HEK293T (cell line): ENCODE results near the gene PAK3.

ENCODE experiments used
- CTCF ChIA-PET: fragments of 350-600 bp; formaldehyde crosslinking; extraction: SDS; loops from one replicate; lab custom pipeline; 2021; ENCODE audit warnings: antibody characterized with exemption, inconsistent platforms; lab: Yijun Ruan, JAX
- POLR2A ChIA-PET: fragments of 350-600 bp; formaldehyde crosslinking; extraction: SDS; loops from one replicate; lab custom pipeline; 2020; ENCODE audit warnings: antibody characterized with exemption, inconsistent platforms; lab: Yijun Ruan, JAX
- DNase-seq: peaks from one replicate; pipeline ENCODE4 v3.0.0; 2012; ENCODE audit warnings: mixed read lengths; ENCODE audit errors: extremely low spot score
- ARNT ChIP-seq: fragments of 450-650 bp; IDR thresholded peaks from 2 replicates; pipeline ENCODE4 v1.6.1; 2017; ENCODE audit warnings: mild to moderate bottlenecking
- BHLHE40 ChIP-seq: fragments of 450-650 bp; IDR thresholded peaks from 2 replicates; pipeline ENCODE4 v1.6.1; 2016; ENCODE audit warnings: mild to moderate bottlenecking, moderate library complexity, borderline replicate concordance
- CTBP1 ChIP-seq: fragments of 450-650 bp; IDR thresholded peaks from 2 replicates; pipeline ENCODE4 v1.6.1; 2016; ENCODE audit warnings: borderline replicate concordance
- ELF4 ChIP-seq: fragments of 450-650 bp; IDR thresholded peaks from 2 replicates; pipeline ENCODE4 v1.6.1; 2017; ENCODE audit warnings: antibody characterized with exemption
- FOXA1 ChIP-seq: fragments of 450-650 bp; IDR thresholded peaks from 2 replicates; pipeline ENCODE4 v1.6.1; 2016; ENCODE audit warnings: mild to moderate bottlenecking
- FOXK2 ChIP-seq: fragments of 450-650 bp; IDR thresholded peaks from 2 replicates; pipeline ENCODE4 v1.6.1; 2016; ENCODE audit warnings: mild to moderate bottlenecking
- FOXM1 ChIP-seq: fragments of 450-650 bp; IDR thresholded peaks from 2 replicates; pipeline ENCODE4 v1.6.1; 2017; ENCODE audit warnings: mild to moderate bottlenecking, borderline replicate concordance
- HDGF ChIP-seq: fragments of 450-650 bp; IDR thresholded peaks from 2 replicates; pipeline ENCODE4 v1.6.1; 2017; ENCODE audit warnings: antibody characterized with exemption, borderline replicate concordance
- L3MBTL2 ChIP-seq: fragments of 450-650 bp; conservative IDR thresholded peaks from 2 replicates; pipeline ENCODE4 v1.6.1; 2016; ENCODE audit warnings: mild to moderate bottlenecking
- LEF1 ChIP-seq: fragments of 450-650 bp; IDR thresholded peaks from 2 replicates; pipeline ENCODE4 v1.6.1; 2017; ENCODE audit warnings: mild to moderate bottlenecking, borderline replicate concordance
- NFRKB ChIP-seq: fragments of 450-650 bp; IDR thresholded peaks from 2 replicates; pipeline ENCODE4 v1.6.1; 2016; ENCODE audit warnings: mild to moderate bottlenecking, moderate library complexity
- SP1 ChIP-seq: fragments of 450-650 bp; IDR thresholded peaks from 2 replicates; pipeline ENCODE4 v1.6.1; 2017
- SUZ12 ChIP-seq: fragments of 450-650 bp; IDR thresholded peaks from 2 replicates; pipeline ENCODE4 v1.6.1; 2016; ENCODE audit warnings: mild to moderate bottlenecking
- TARDBP ChIP-seq: fragments of 450-650 bp; IDR thresholded peaks from 2 replicates; pipeline ENCODE4 v1.6.1; 2016
- ZNF384 ChIP-seq: fragments of 450-650 bp; IDR thresholded peaks from 2 replicates; pipeline ENCODE4 v1.6.1; 2016
- TF ChIP-seq, protein P1 (sequence below): fragments of 450-650 bp; IDR thresholded peaks from 2 replicates; pipeline ENCODE4 v1.6.1; 2016

PAK3 gene

DNA sequence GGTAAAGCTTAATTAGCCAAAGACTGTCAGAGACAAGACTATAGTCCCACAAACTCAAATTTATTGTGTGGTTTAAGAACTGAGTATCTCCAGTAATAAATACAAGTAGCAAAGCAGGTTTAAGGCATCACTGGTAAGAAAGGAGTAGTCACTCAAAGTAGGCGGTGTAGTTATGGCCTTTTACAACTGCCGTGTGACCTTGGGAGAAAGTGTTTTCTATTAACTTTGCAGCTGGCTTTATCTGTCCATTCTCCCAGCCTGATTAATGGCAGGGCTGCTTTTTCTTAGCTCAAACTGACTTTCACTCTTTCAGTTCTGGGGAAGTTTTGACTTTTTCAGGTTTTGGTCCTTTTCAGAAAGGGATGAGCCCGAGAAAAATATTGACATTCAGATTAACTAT lies 7.4 kb upstream of the PAK3 start:
- CTCF ChIA-PET = no interaction called here
- no peak for TF ChIP-seq CTBP1
- no peak for TF ChIP-seq SP1
- TF ChIP-seq ELF4 = no peak
- TF ChIP-seq, protein P1, sequence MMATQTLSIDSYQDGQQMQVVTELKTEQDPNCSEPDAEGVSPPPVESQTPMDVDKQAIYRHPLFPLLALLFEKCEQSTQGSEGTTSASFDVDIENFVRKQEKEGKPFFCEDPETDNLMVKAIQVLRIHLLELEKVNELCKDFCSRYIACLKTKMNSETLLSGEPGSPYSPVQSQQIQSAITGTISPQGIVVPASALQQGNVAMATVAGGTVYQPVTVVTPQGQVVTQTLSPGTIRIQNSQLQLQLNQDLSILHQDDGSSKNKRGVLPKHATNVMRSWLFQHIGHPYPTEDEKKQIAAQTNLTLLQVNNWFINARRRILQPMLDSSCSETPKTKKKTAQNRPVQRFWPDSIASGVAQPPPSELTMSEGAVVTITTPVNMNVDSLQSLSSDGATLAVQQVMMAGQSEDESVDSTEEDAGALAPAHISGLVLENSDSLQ = no peak
- no peak for TF ChIP-seq L3MBTL2
- TF ChIP-seq ZNF384 = no peak
- TF ChIP-seq NFRKB = no peak
- no peak for TF ChIP-seq HDGF
- TF ChIP-seq BHLHE40 = no peak
- TF ChIP-seq FOXK2 = no peak
- no peak for TF ChIP-seq FOXA1
- no peak for TF ChIP-seq TARDBP
- TF ChIP-seq SUZ12 = no peak
- TF ChIP-seq LEF1 = no peak
- TF ChIP-seq FOXM1 = no peak
- TF ChIP-seq ARNT = no peak
- no peak for DNase-seq
- POLR2A ChIA-PET = no interaction called here

- TF ChIP-seq TARDBP (no peak), BHLHE40 (no peak), HDGF (no peak), ZNF384 (no peak)
- no peak for DNase-seq
- ChIA-PET POLR2A (no interaction called here), CTCF (no interaction called here)
These were observed 5.5 kb upstream of the PAK3 start for GRCh38 chrX:111090458-111090857.

DNA sequence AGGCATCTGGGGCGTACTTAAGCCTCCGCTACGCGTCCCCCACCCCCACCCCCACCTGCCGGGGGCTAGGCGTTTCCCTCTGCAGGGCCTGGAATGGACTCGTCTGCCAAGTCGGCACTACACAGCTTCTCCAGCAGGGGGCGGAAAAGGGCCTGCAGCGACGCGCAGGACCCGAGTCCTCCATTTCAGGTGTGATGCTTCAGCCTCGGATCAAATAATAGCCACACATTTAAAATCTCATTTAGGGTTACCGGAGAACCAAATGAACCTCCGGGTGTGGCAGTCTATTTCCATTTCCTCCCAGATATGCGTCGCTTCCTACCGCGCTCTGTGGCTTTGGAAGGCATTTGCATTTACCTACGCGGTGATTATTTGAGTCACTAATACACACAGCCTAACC lies 2.9 kb downstream of the PAK3 start:
- TF ChIP-seq FOXA1 = no peak
- TF ChIP-seq ELF4 = no peak
- no peak for TF ChIP-seq L3MBTL2
- no peak for TF ChIP-seq SP1
- TF ChIP-seq NFRKB = no peak
- TF ChIP-seq BHLHE40 = no peak
- TF ChIP-seq ARNT = no peak
- TF ChIP-seq TARDBP = no peak
- TF ChIP-seq, protein P1 = no peak
- no peak for TF ChIP-seq FOXM1
- TF ChIP-seq FOXK2 = no peak
- no peak for TF ChIP-seq HDGF
- TF ChIP-seq LEF1 = no peak
- TF ChIP-seq SUZ12 = no peak
- no peak for TF ChIP-seq ZNF384
- TF ChIP-seq CTBP1 = no peak
- ChIA-PET POLR2A (no interaction called here), CTCF (interaction anchor here (0.6 to 2.0 kb wide), 3 partner anchors 9 to 245 kb away, joined by 3 to 14 read pairs (median 4); no protein-coding TSS in a partner anchor)
- DNase-seq = peak; percentile 85

DNA sequence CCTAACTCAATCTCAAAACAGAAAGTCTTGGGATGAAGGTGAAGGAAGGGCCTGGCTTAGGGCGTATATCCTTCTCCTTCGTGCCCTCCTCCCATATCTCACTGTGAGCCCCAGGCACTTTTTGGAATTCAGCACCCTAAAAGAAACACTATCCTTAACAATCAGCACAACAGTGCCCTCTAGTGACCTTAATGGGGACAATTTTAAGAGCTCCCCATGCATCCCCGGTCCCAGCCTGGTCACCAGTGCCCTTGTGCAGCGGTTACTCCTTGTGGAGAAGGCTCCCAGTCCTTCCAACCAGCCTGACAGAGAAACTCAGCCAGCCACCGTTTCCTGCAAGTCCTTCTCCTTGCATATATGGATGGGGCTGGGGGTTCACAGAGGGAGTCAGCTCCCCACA lies 4.2 kb downstream of the PAK3 start:
- ChIA-PET CTCF (interaction anchor here (0.6 to 1.3 kb wide), 7 partner anchors 8 to 250 kb away, joined by 3 to 6 read pairs (median 3); no protein-coding TSS in a partner anchor), POLR2A (no interaction called here)
- peak; percentile 73 for DNase-seq
- no peak for TF ChIP-seq SUZ12
- TF ChIP-seq NFRKB = no peak
- TF ChIP-seq CTBP1 = no peak
- TF ChIP-seq ZNF384 = no peak
- no peak for TF ChIP-seq L3MBTL2
- no peak for TF ChIP-seq FOXM1
- no peak for TF ChIP-seq HDGF
- no peak for TF ChIP-seq ARNT
- no peak for TF ChIP-seq BHLHE40
- no peak for TF ChIP-seq ELF4
- TF ChIP-seq TARDBP = no peak
- no peak for TF ChIP-seq FOXK2
- TF ChIP-seq, protein P1 = no peak

DNA sequence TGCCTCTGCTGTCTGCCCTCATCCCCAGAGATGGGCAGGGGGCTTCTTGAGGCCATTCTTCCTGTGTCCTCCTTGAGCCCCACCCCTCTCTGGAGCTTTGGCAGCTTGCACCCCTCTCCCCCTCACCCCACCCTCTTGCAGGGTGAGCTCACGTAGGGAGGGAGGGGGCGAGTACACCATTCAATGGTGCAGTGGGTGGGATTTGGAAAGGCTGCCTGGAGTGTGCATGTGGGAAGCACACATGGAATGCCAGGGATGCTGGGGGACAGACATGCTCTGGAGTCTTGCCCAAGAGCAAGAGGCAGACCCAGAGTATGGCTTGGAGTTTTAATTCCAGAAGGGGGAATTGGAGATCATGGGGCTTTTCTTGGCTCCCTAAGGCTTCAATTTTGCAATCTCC lies 5.6 kb downstream of the PAK3 start:
- TF ChIP-seq ZNF384 (no peak), CTBP1 (no peak), ARNT (no peak)
- DNase-seq = no peak
- ChIA-PET POLR2A (no interaction called here), CTCF (no interaction called here)

GRCh38 chrX:111102636-111103035 lies 6.6 kb downstream of the PAK3 start:
- POLR2A ChIA-PET = no interaction called here
- no peak for TF ChIP-seq LEF1
- no peak for TF ChIP-seq TARDBP
- TF ChIP-seq BHLHE40 = no peak
- no peak for TF ChIP-seq SP1
- TF ChIP-seq ZNF384 = no peak
- TF ChIP-seq CTBP1 = no peak
- no peak for TF ChIP-seq HDGF
- TF ChIP-seq, protein P1 = no peak
- no peak for TF ChIP-seq FOXK2
- TF ChIP-seq L3MBTL2 = no peak
- TF ChIP-seq FOXM1 = no peak
- TF ChIP-seq FOXA1 = no peak
- TF ChIP-seq ELF4 = no peak
- TF ChIP-seq ARNT = no peak
- no peak for TF ChIP-seq SUZ12
- TF ChIP-seq NFRKB = no peak
- CTCF ChIA-PET = no interaction called here
- DNase-seq = no peak
